Dendritic cell treated with granulocyte-macrophage colony-stimulating factor and Interleukin-4, amounts not matched to agents 40 ng/mL and 50 ng/mL, for 4 days (primary cell): ENCODE results near the gene ASB2.

Source experiments
- H3K27ac Mint-ChIP-seq: one replicate; pipeline ENCODE4 v1.8.0; 2022; ENCODE audit warnings: mild to moderate bottlenecking, mixed read lengths
- H3K27me3 Mint-ChIP-seq: one replicate; pipeline ENCODE4 v1.8.0; 2022; ENCODE audit warnings: mild to moderate bottlenecking, mixed read lengths
- H3K36me3 Mint-ChIP-seq: one replicate; pipeline ENCODE4 v1.8.0; 2022; ENCODE audit warnings: low read depth, mixed read lengths
- H3K4me1 Mint-ChIP-seq: one replicate; pipeline ENCODE4 v1.8.0; 2022; ENCODE audit warnings: low read depth, mixed read lengths
- H3K4me3 Mint-ChIP-seq: one replicate; pipeline ENCODE4 v1.8.0; 2022; ENCODE audit warnings: mild to moderate bottlenecking, moderate library complexity, mixed read lengths
- H3K9me3 Mint-ChIP-seq: one replicate; pipeline ENCODE4 v1.8.0; 2022; ENCODE audit warnings: mixed read lengths
- intact Hi-C: fragments of 100-400 bp; cut with micrococcal nuclease; formaldehyde crosslinking; loops from one replicate; pipeline ENCODE4 v1.15.0; 2022

Gene ASB2

GRCh38 chr14:93957751-93958566 lies 18.4 kb downstream of the ASB2 start:
- Mint-ChIP-seq H3K27me3 (peaks cover 5% of the 10 kb centered on the region), H3K9me3 (no peaks in the 10 kb centered on the region), H3K36me3 (no peaks in the 10 kb centered on the region), H3K27ac (peak overlapping the region; percentile 79), H3K4me3 (no peak overlapping the region), H3K4me1 (peaks cover 97% of the 10 kb centered on the region)
- intact Hi-C loops, result no loop called here

- H3K27me3 Mint-ChIP-seq, result peaks cover 5% of the 10 kb centered on the region
- H3K4me1 Mint-ChIP-seq, result peaks cover 94% of the 10 kb centered on the region
- H3K9me3 Mint-ChIP-seq, result no peaks in the 10 kb centered on the region
- H3K4me3 Mint-ChIP-seq, result no peak overlapping the region
- H3K36me3 Mint-ChIP-seq, result no peaks in the 10 kb centered on the region
- intact Hi-C loops, result no loop called here
- peak overlapping the region; percentile 79 for H3K27ac Mint-ChIP-seq
These were observed 19.0 kb downstream of the ASB2 start for GRCh38 chr14:93957333-93957710.

DNA sequence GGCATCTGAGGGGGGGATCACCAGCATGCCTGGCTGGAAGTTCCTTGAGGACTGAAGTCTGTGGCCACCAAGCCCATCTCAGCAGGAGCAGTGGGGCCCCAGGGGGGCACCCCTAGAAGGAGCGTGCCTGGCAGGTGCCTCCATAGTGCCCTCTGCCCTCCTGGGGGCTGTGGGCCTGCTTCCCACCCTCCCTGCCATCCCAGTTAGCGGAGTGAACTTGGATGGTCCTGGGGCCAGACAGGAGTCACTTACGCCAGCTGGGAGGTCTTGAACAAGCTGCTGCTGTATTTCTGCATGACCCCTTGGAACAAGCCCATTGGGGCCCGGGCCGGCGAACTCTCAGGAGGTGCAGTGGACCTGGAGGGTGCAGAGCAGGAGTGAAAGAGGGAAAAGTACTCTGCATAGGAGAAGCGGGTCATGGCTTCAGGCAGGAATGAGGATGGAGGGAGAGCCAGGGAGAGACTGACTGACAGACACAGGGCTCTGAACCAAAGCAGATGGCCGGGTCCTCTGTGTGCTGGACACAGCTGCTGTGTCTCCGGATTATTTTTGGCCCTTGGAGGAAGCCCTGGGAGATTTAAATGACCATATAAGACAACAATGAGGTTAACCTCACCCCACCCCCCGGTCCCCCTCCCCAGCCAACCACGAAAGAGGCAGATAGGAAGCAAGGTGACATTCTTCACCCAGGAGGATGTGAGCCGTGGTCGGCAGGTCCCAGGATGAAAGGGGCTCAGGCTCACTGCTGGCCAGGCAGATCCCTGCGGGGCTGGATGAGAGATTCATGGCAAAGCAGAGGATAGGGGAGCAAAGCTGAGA lies 19.6 kb downstream of the ASB2 start:
- intact Hi-C loops, result no loop called here
- Mint-ChIP-seq H3K27me3 (peaks cover 5% of the 10 kb centered on the region), H3K4me1 (peaks cover 92% of the 10 kb centered on the region), H3K4me3 (no peak overlapping the region), H3K36me3 (no peaks in the 10 kb centered on the region), H3K9me3 (no peaks in the 10 kb centered on the region), H3K27ac (peak overlapping the region; percentile 20)

- Mint-ChIP-seq H3K4me3 (peak overlapping the region; percentile 14), H3K27me3 (peaks cover 3% of the 10 kb centered on the region), H3K4me1 (peaks cover 87% of the 10 kb centered on the region), H3K27ac (peak overlapping the region; percentile 75), H3K36me3 (no peaks in the 10 kb centered on the region), H3K9me3 (no peaks in the 10 kb centered on the region)
- intact Hi-C loops, result no loop called here
These were observed 20.4 kb downstream of the ASB2 start for GRCh38 chr14:93955850-93956481.

- Mint-ChIP-seq H3K27me3 (peaks cover 3% of the 10 kb centered on the region), H3K4me1 (peaks cover 87% of the 10 kb centered on the region), H3K36me3 (no peaks in the 10 kb centered on the region), H3K4me3 (peak overlapping the region; percentile 14), H3K9me3 (no peaks in the 10 kb centered on the region), H3K27ac (peak overlapping the region; percentile 75)
- intact Hi-C loops, result no loop called here
These were observed 21.2 kb downstream of the ASB2 start for GRCh38 chr14:93954900-93955849.

DNA sequence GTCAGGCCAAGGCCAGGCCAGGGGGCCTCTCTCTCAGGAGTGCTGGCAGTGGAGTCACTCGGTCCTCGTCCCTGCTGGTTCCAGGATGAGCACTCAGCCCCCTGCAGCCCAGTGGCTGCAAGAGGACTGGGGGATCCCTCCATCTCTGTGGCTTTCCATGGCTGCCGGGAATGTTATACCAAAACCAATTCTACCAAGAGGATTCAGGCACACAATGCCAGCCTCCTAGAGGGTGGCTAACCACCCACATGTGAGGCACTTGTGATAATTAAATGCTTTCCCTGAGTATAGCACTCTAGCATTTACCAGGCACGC lies 21.9 kb downstream of the ASB2 start:
- intact Hi-C loops, result no loop called here
- Mint-ChIP-seq H3K9me3 (no peaks in the 10 kb centered on the region), H3K4me3 (no peak overlapping the region), H3K4me1 (peaks cover 81% of the 10 kb centered on the region), H3K27me3 (peaks cover 3% of the 10 kb centered on the region), H3K36me3 (no peaks in the 10 kb centered on the region), H3K27ac (peak overlapping the region; percentile 62)

GRCh38 chr14:93953739-93954515 lies 22.4 kb downstream of the ASB2 start:
- Mint-ChIP-seq H3K9me3 (no peaks in the 10 kb centered on the region), H3K27me3 (peaks cover 3% of the 10 kb centered on the region), H3K4me3 (no peak overlapping the region), H3K4me1 (peaks cover 76% of the 10 kb centered on the region), H3K36me3 (no peaks in the 10 kb centered on the region), H3K27ac (peak overlapping the region; percentile 62)
- intact Hi-C loops, result no loop called here

GRCh38 chr14:93953263-93953662 lies 23.1 kb downstream of the ASB2 start:
- Mint-ChIP-seq H3K9me3 (no peaks in the 10 kb centered on the region), H3K27me3 (peaks cover 3% of the 10 kb centered on the region), H3K27ac (no peak overlapping the region), H3K4me1 (peaks cover 69% of the 10 kb centered on the region), H3K4me3 (no peak overlapping the region), H3K36me3 (no peaks in the 10 kb centered on the region)
- intact Hi-C loops, result no loop called here

DNA sequence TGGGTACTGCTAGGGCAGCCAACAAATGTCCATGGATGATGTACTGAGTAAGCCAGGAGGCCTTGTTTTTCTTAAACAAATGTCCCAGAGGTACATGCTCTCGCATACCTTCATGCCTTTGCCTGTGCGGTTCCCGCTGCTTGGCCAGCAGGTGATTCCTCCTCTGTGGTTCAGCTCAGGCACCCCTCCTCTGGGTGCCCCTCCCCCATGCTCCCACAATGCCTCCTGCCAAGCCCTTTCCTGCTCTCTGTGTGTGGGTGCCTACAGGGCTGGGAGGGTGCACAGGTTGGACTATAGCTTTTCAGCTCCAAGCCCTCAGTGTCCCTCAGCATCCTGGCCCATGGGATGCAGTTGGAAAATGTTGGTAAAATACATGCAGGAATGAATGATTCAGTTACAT lies 23.5 kb downstream of the ASB2 start:
- peaks cover 3% of the 10 kb centered on the region for H3K27me3 Mint-ChIP-seq
- H3K4me3 Mint-ChIP-seq, result no peak overlapping the region
- no peak overlapping the region for H3K27ac Mint-ChIP-seq
- H3K4me1 Mint-ChIP-seq, result peaks cover 65% of the 10 kb centered on the region
- no peaks in the 10 kb centered on the region for H3K36me3 Mint-ChIP-seq
- intact Hi-C loops, result no loop called here
- H3K9me3 Mint-ChIP-seq, result no peaks in the 10 kb centered on the region

- no peaks in the 10 kb centered on the region for H3K36me3 Mint-ChIP-seq
- peaks cover 3% of the 10 kb centered on the region for H3K27me3 Mint-ChIP-seq
- no peak overlapping the region for H3K27ac Mint-ChIP-seq
- intact Hi-C loops, result no loop called here
- H3K9me3 Mint-ChIP-seq, result no peaks in the 10 kb centered on the region
- H3K4me1 Mint-ChIP-seq, result peaks cover 55% of the 10 kb centered on the region
- H3K4me3 Mint-ChIP-seq, result no peak overlapping the region
These were observed 24.5 kb downstream of the ASB2 start for GRCh38 chr14:93951635-93952540.

DNA sequence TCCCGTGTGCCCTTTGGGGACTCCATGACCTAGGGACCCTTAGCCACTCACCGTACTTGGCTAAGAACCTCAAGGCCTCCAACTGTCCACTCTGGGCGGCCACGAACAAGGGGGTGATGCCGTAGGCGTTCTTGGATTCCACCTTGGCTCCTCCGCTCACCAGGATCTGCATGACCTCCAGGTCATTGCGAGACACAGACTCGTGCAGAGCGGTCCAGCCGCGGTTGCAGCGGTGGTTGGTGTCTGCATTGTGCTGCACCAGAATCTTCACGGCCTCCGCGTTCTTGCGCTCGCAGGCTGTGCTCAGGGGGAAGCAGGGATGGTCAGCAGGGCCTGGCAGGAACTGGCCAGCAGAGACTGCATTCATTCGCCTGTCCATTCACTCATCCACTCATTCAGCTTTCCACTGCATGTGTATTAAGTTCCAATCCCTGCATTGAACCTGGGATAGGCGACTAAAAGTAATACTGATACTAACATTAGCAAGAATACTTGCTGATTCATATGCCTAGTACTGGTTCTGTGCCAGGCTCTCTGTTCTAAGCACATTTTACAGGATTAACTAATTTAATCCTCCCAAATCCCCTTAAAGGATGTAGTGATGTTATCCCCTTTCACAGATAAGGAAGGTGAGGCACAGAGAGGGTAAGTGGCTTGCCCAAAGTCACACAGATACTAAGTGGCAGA lies 25.3 kb downstream of the ASB2 start:
- H3K9me3 Mint-ChIP-seq, result no peaks in the 10 kb centered on the region
- intact Hi-C loops, result no loop called here
- no peaks in the 10 kb centered on the region for H3K36me3 Mint-ChIP-seq
- H3K4me3 Mint-ChIP-seq, result no peak overlapping the region
- H3K27me3 Mint-ChIP-seq, result peaks cover 3% of the 10 kb centered on the region
- peaks cover 55% of the 10 kb centered on the region for H3K4me1 Mint-ChIP-seq
- no peak overlapping the region for H3K27ac Mint-ChIP-seq
